Activated CD4-positive, alpha-beta T cell treated with anti-CD3 and anti-CD28 coated beads for 36 hours (primary cell): ENCODE results near the gene NDEL1. TPM values are rescaled to one million over a fixed set of nuclear protein-coding genes. Genes with fewer than 3 reads are reported as not detected.

Source experiments
- ATAC-seq: fragments of 200-7000 bp; cut with Tn5 transposase; one replicate; pipeline ENCODE4 v1.10.0; 2021; ENCODE audit warnings: mild to moderate bottlenecking, moderate library complexity
- CTCF ChIA-PET: fragments of 350-600 bp; sonication (Branson Sonifier 250); formaldehyde crosslinking; loops from one replicate; lab custom pipeline; 2021; ENCODE audit warnings: antibody characterized with exemption; lab: Charles Lee
- POLR2A ChIA-PET: fragments of 350-600 bp; sonication (Branson Sonifier 250); formaldehyde crosslinking; loops from one replicate; lab custom pipeline; 2021; ENCODE audit warnings: antibody characterized with exemption, inconsistent platforms; lab: Charles Lee
- DNase-seq: peaks from one replicate; pipeline ENCODE4 v3.0.0-alpha.2; 2020
- H3K27ac Mint-ChIP-seq: one replicate; pipeline ENCODE4 v1.8.0; 2021; ENCODE audit warnings: mixed read lengths
- H3K27me3 Mint-ChIP-seq: one replicate; pipeline ENCODE4 v1.8.0; 2021; ENCODE audit warnings: mixed read lengths
- H3K36me3 Mint-ChIP-seq: one replicate; pipeline ENCODE4 v1.8.0; 2021; ENCODE audit warnings: low read depth, mixed read lengths
- H3K4me1 Mint-ChIP-seq: one replicate; pipeline ENCODE4 v1.8.0; 2021; ENCODE audit warnings: mixed read lengths
- H3K4me3 Mint-ChIP-seq: one replicate; pipeline ENCODE4 v1.8.0; 2021; ENCODE audit warnings: mild to moderate bottlenecking, moderate library complexity, mixed read lengths
- H3K9me3 Mint-ChIP-seq: one replicate; pipeline ENCODE4 v1.8.0; 2021; ENCODE audit warnings: low read depth, mixed read lengths
- intact Hi-C, 2 experiments: fragments of 100-400 bp; cut with DNase I in 1 of 2; cut with micrococcal nuclease in 1 of 2; formaldehyde crosslinking; loops; one replicate each; pipeline versions ENCODE4 v1.14.2 to v1.15.1; 2022 to 2024; cut with DNase I, micrococcal nuclease
- total RNA-seq, 2 experiments: library from RNA; stranded (reverse); gene quantifications; one replicate each; pipeline ENCODE4 v1.2.3, GENCODE V29; 2021

Gene NDEL1
- total RNA-seq, 2 experiments from 2014 or later: 51.9 to 58.6 TPM

GRCh38 chr17:8488901-8489300 is 53.2 kb downstream of the NDEL1 start:
- no peak for ATAC-seq
- Mint-ChIP-seq H3K27ac (no peak overlapping the region), H3K9me3 (peaks cover 7% of the 10 kb centered on the region), H3K36me3 (peaks cover 26% of the 10 kb centered on the region), H3K4me1 (no peaks in the 10 kb centered on the region), H3K4me3 (no peak overlapping the region), H3K27me3 (no peaks in the 10 kb centered on the region)
- intact Hi-C loops: no loop called here
- POLR2A ChIA-PET: no interaction called here
- CTCF ChIA-PET: no interaction called here
- no peak for DNase-seq

- DNase-seq (no peak), ATAC-seq (no peak)
- intact Hi-C loops: no loop called here
- POLR2A ChIA-PET: no interaction called here
- Mint-ChIP-seq H3K27me3 (no peaks in the 10 kb centered on the region), H3K27ac (no peak overlapping the region), H3K9me3 (peaks cover 2% of the 10 kb centered on the region), H3K4me1 (no peaks in the 10 kb centered on the region), H3K36me3 (peaks cover 21% of the 10 kb centered on the region), H3K4me3 (no peak overlapping the region)
- CTCF ChIA-PET: no interaction called here
Observed at GRCh38 chr17:8489841-8490240, 54.2 kb downstream of the NDEL1 start.

GRCh38 chr17:8490256-8491023 is 54.8 kb downstream of the NDEL1 start:
- Mint-ChIP-seq H3K9me3 (peaks cover 2% of the 10 kb centered on the region), H3K4me1 (no peaks in the 10 kb centered on the region), H3K27me3 (no peaks in the 10 kb centered on the region), H3K27ac (no peak overlapping the region), H3K36me3 (peaks cover 19% of the 10 kb centered on the region), H3K4me3 (no peak overlapping the region)
- ATAC-seq (no peak), DNase-seq (no peak)
- CTCF ChIA-PET: interaction anchor here (0.6 kb wide), 1 partner anchor 85 kb away, joined by 3 read pairs; no protein-coding TSS in a partner anchor
- POLR2A ChIA-PET: no interaction called here
- intact Hi-C loops: no loop called here

GRCh38 chr17:8492121-8492520 is 56.4 kb downstream of the NDEL1 start:
- intact Hi-C loops: no loop called here
- Mint-ChIP-seq H3K36me3 (peaks cover 12% of the 10 kb centered on the region), H3K9me3 (peaks cover 2% of the 10 kb centered on the region), H3K4me1 (no peaks in the 10 kb centered on the region), H3K27ac (no peak overlapping the region), H3K4me3 (no peak overlapping the region), H3K27me3 (no peaks in the 10 kb centered on the region)
- no peak for DNase-seq
- ATAC-seq: no peak
- ChIA-PET POLR2A (no interaction called here), CTCF (interaction anchor here (0.9 kb wide), 1 partner anchor 63 kb away, joined by 3 read pairs; no protein-coding TSS in a partner anchor)

GRCh38 chr17:8494021-8494420 is 58.3 kb downstream of the NDEL1 start:
- Mint-ChIP-seq H3K4me1 (no peaks in the 10 kb centered on the region), H3K4me3 (no peak overlapping the region)

GRCh38 chr17:8494506-8495111 is 58.9 kb downstream of the NDEL1 start:
- ATAC-seq (no peak), DNase-seq (no peak)
- Mint-ChIP-seq H3K36me3 (peaks cover 12% of the 10 kb centered on the region), H3K4me3 (no peak overlapping the region), H3K27ac (no peak overlapping the region), H3K9me3 (peaks cover 2% of the 10 kb centered on the region), H3K4me1 (no peaks in the 10 kb centered on the region), H3K27me3 (no peaks in the 10 kb centered on the region)
- POLR2A ChIA-PET: interaction anchor here (0.5 to 0.7 kb wide), 3 partner anchors 33 to 443 kb away, joined by 3 to 4 read pairs (median 3); no protein-coding TSS in a partner anchor
- CTCF ChIA-PET: interaction anchor here (0.7 to 1.0 kb wide), 4 partner anchors 12 to 390 kb away, joined by 3 to 4 read pairs (median 3); no protein-coding TSS in a partner anchor
- intact Hi-C loops: no loop called here

More at GRCh38 chr17:8494021-8494420, 58.3 kb downstream of the NDEL1 start:
- H3K27me3 Mint-ChIP-seq: no peaks in the 10 kb centered on the region
- ChIA-PET POLR2A (interaction anchor here (0.7 kb wide), 1 partner anchor 405 kb away, joined by 3 read pairs; no protein-coding TSS in a partner anchor), CTCF (interaction anchor here (0.7 to 1.0 kb wide), 3 partner anchors 9 to 263 kb away, joined by 3 to 4 read pairs (median 3); no protein-coding TSS in a partner anchor)
- intact Hi-C loops: no loop called here
- ATAC-seq (no peak), DNase-seq (no peak)
- peaks cover 12% of the 10 kb centered on the region for H3K36me3 Mint-ChIP-seq
- H3K9me3 Mint-ChIP-seq: peaks cover 2% of the 10 kb centered on the region
- H3K27ac Mint-ChIP-seq: no peak overlapping the region

- no peak overlapping the region for H3K27ac Mint-ChIP-seq
- H3K9me3 Mint-ChIP-seq: peaks cover 2% of the 10 kb centered on the region
- DNase-seq (no peak), ATAC-seq (no peak)
- H3K4me3 Mint-ChIP-seq: no peak overlapping the region
- H3K27me3 Mint-ChIP-seq: no peaks in the 10 kb centered on the region
- H3K4me1 Mint-ChIP-seq: no peaks in the 10 kb centered on the region
- CTCF ChIA-PET: interaction anchor here (1.1 kb wide), 1 partner anchor 11 kb away, joined by 3 read pairs; no protein-coding TSS in a partner anchor
- POLR2A ChIA-PET: interaction anchor here (1.0 kb wide), 1 partner anchor 10 kb away, joined by 6 read pairs; no protein-coding TSS in a partner anchor
- peaks cover 3% of the 10 kb centered on the region for H3K36me3 Mint-ChIP-seq
- intact Hi-C loops: no loop called here
Observed at GRCh38 chr17:8496081-8496480, 60.4 kb downstream of the NDEL1 start.

- CTCF ChIA-PET: interaction anchor here (0.8 kb wide), 1 partner anchor 900 kb away, joined by 4 read pairs; no protein-coding TSS in a partner anchor
- Mint-ChIP-seq H3K27ac (no peak overlapping the region), H3K36me3 (no peaks in the 10 kb centered on the region), H3K27me3 (no peaks in the 10 kb centered on the region), H3K9me3 (no peaks in the 10 kb centered on the region), H3K4me1 (no peaks in the 10 kb centered on the region), H3K4me3 (no peak overlapping the region)
- POLR2A ChIA-PET: no interaction called here
- ATAC-seq: no peak
- DNase-seq: no peak
- intact Hi-C loops: no loop called here
Observed at GRCh38 chr17:8499171-8499570, 63.5 kb downstream of the NDEL1 start.

GRCh38 chr17:8499614-8500013 is 63.9 kb downstream of the NDEL1 start:
- no peaks in the 10 kb centered on the region for H3K9me3 Mint-ChIP-seq
- intact Hi-C loops: no loop called here
- H3K4me3 Mint-ChIP-seq: no peak overlapping the region
- no peaks in the 10 kb centered on the region for H3K4me1 Mint-ChIP-seq
- no peak overlapping the region for H3K27ac Mint-ChIP-seq
- ChIA-PET POLR2A (no interaction called here), CTCF (interaction anchor here (0.8 kb wide), 1 partner anchor 899 kb away, joined by 4 read pairs; no protein-coding TSS in a partner anchor)
- no peak for ATAC-seq
- no peaks in the 10 kb centered on the region for H3K27me3 Mint-ChIP-seq
- no peak for DNase-seq
- H3K36me3 Mint-ChIP-seq: no peaks in the 10 kb centered on the region

- ChIA-PET CTCF (interaction anchor here (0.7 to 0.8 kb wide), 2 partner anchors 91 to 287 kb away, joined by 3 read pairs; no protein-coding TSS in a partner anchor), POLR2A (no interaction called here)
- ATAC-seq: no peak
- Mint-ChIP-seq H3K4me1 (no peaks in the 10 kb centered on the region), H3K36me3 (no peaks in the 10 kb centered on the region), H3K9me3 (no peaks in the 10 kb centered on the region), H3K27ac (no peak overlapping the region), H3K4me3 (no peak overlapping the region), H3K27me3 (no peaks in the 10 kb centered on the region)
- no peak for DNase-seq
- intact Hi-C loops: no loop called here
Observed at GRCh38 chr17:8500609-8501008, 64.9 kb downstream of the NDEL1 start.

GRCh38 chr17:8502126-8502525 is 66.4 kb downstream of the NDEL1 start:
- H3K36me3 Mint-ChIP-seq: peaks cover 4% of the 10 kb centered on the region
- ChIA-PET CTCF (no interaction called here), POLR2A (no interaction called here)
- DNase-seq (no peak), ATAC-seq (no peak)
- intact Hi-C loops: no loop called here
- no peaks in the 10 kb centered on the region for H3K9me3 Mint-ChIP-seq
- H3K27ac Mint-ChIP-seq: no peak overlapping the region
- no peak overlapping the region for H3K4me3 Mint-ChIP-seq
- no peaks in the 10 kb centered on the region for H3K27me3 Mint-ChIP-seq
- H3K4me1 Mint-ChIP-seq: no peaks in the 10 kb centered on the region
